Right renal cortex interstitium (tissue), 3 donors: ENCODE results near the gene EIF2AK3. TPM values are rescaled to one million over a fixed set of nuclear protein-coding genes. Genes with fewer than 3 reads are reported as not detected.
A peak's percentile ranks its signal among the peaks of the same experiment; 100 is the strongest.

ENCODE experiments used
- DNase-seq, 3 donors: peaks; one replicate each; pipeline ENCODE4 v3.0.0-alpha.2; 2013; ENCODE audit warnings: low read depth in 3 of 3, low spot score in 2 of 3
- polyA plus RNA-seq, 3 donors: library from polyadenylated mRNA; unstranded; fragments of 120-200 nt; gene quantifications; one replicate each; pipeline ENCODE4 v1.2.1, GENCODE V29; 2013; ENCODE audit not compliant: insufficient read length in 3 of 3

EIF2AK3 gene
- polyA plus RNA-seq, 3 donors, result 27.9 to 32.4 (median 32.2) TPM

DNA sequence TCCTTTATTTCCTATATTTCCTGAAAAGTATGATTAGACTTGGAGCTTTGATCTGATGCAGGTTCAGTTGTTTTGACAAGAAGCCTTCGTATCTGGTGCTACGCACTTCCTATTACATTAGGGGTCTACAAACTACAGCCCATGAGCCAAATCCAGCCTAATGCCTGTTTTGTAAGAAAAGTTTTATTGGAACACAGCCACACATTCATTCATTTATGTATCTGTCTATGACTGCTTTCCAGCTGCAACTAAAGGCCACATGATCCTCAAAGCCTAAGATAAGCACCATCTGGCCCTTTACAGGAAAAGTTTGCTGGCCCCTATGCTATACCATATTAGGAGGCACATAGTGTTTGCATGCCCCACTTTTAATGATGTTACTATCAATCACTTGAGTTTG, 26.0 kb downstream of the EIF2AK3 start:
- DNase-seq, result no peak

DNA sequence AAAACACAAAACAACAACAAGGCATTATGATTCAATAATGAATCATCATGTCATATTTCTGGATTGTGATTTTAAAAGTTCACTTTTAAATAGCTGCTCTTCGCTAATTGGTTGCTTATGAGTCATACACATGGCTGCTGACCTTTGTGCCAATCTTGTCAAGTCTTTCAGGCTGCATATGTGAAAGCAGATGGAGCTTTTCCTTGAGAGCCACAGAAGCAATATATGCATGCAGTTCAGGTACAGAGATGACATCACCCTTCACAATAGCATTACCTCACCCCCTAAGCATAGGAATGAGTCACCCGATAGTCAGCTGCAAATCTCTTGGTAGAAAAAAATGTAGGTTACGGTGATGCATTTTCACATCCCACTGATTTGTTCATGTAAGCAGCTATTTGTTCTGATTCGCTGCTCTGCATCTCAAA, 27.2 kb downstream of the EIF2AK3 start:
- peak; percentile 63 to 76 (median 64) for DNase-seq

DNA sequence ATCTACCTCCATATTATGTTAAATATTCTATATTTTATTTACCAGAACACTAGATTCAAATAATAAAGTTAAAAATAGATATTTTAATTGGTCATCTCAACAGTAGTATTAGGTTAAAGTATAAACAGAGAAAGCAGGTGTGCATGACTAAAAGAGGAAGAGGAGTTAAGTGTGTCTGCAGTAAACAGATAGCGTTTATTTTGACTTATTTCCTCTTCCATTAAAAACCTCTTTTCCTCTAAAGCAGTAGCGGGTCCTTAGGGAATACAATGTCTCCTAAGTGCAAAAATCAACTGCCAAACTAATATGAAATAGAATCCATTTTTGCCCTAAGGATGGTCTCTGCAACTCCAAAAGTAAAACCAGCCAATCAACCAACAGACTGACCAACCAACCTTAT, 27.7 kb downstream of the EIF2AK3 start:
- DNase-seq, result no peak

DNA sequence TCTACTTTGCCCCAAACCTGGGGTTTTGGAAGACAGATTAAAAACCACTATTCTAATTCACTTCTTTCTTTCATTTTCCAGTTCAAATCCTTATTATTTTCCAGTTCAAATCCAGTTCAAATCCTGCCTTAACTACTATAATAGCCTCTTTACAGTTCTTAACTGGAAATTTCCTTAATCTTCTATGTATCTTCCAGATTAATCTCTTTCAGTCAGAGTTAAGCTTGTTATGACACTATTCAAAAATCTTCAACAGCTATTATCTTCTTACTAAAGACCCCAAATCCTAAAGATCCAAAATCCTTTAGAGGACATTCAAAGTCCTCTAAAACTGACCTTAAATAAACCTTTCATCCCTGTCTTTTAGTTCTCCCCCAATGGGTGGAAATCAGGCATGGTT, 30.1 kb downstream of the EIF2AK3 start:
- no peak for DNase-seq

DNA sequence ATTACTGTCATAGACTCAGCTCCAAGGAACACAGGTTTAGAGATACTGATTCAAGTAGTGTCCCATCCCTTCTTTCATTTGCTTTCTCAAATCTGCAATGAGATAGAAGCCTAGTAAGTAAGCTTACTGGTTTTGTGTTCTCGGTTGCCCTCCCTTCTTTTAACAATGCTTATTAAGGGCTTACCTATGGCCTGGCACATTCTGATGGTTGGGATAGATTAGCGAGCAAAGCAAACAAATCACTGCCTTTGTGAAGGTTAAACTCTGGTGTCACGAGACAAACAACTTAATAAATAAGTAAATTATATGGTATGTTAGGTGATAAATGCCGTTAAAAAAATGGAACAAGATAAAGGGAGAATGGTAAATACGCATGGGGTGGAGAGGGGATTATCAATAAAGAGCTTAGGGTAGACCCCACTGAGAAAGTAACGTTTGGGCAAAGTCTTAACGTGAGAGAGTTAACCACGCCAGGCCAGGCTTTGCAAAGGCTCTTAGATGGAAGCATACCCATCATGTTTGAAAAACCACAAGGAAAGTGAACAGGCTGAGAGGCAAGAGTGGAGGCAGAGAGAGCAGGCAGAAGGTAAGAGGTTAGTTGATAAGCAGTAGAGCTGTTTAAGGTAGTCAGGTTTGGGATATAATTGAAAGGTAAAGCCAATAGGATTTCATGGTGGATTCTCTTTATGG, 31.0 kb downstream of the EIF2AK3 start:
- DNase-seq, result no peak

DNA sequence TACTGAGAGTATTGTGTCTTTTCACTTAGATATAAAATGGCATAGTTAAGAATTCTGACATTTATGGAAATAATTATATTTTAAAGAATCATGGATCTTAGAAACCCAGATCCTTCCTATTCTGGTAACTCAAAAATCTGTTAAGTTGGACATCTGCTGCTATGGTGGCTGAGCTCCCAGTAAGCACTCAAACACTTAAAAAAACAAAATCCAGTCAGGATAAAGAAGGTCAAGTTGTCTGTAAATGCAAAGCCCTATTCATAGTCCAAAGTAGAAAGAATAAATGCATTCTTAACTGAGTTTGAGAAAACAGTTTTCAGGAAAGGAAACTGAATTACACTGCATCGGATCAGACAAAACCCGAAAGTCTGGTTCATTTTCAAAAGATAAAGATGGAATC, 35.6 kb downstream of the EIF2AK3 start:
- DNase-seq, result no peak

DNA sequence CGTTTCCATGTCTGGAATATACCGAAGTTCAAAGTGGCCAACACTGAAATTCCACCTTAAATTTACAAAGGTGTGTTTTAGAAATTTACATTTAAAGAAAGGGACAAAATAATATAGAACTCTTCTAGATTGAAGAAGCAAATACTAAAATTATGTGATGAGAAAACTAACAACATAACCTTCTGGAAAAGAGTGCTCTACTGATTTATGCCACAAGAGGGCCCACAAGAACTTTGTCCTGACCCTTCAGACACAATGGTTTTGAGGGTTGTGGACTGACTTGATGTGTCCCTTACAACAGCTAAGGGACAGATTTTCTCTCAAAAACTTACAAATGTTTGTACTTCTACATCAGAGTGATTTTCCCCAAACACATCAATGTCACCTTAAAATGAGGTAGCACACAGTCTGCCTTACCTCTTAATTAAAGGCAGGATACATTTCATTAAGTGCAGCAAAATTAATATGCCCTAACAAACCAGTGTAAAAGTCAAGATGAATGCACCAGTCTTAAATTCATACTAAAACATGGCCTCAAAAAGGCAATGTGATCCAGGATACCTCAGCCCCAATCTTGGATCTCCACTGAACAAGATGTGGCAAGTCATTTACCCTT, 36.2 kb downstream of the EIF2AK3 start:
- peak in 2 of 3 donors; percentile 36 to 39 for DNase-seq

DNA sequence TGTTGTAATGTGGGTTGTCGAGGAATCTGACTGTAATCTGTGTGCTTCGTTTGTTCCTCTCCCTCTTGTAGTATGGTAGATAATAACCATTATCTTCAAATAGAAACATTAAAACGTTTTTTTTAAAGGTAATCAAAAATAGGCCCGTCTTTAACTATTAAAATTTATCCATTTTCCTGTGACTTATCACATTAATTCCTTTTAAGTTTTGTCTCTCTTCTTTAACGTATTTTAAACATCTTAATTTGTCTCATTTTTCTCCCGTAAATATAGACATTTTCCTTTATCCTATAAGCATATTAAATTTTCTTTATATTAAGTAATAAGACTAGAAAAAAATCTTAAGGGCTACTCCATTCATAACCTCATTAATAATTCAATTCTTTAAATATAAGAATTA, 41.3 kb downstream of the EIF2AK3 start:
- DNase-seq, result no peak

DNA sequence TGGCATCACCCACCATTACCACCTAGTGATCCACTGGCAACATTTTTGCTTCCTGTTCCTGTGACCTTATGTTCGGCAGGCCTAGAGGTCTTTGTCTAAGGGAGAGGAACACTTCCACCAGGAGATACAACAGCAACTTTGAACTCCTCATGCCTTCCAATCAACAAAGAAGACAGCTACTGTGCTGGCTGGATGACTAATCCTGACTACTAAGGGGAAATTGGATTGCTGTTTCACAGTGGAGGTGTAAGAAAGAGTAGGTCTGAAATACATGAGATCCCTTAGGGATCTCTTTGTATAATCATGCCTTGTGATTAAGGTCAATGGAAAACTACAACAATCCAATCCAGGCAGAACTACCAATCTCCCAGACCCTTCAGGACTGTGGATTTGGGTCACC, 45.2 kb downstream of the EIF2AK3 start:
- DNase-seq, result no peak

DNA sequence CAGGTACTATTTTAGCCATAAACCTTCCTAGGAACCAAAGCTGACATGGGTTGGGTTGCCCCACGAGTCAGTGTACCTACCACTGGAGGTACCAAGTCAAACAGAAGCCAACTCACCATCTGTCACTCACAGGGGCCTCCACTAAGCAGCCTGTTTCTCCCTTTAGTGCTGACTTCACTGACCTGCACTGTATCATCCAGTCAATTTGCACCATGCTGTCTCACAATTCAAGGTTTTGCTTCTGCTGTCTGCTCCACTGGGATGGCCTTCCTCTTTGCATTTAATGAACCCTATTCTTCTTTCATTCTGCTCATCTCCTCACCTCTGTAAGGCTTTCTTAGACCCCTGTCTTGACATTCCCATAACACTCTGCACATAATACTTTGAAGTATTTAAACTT, 47.2 kb downstream of the EIF2AK3 start:
- DNase-seq, result no peak

DNA sequence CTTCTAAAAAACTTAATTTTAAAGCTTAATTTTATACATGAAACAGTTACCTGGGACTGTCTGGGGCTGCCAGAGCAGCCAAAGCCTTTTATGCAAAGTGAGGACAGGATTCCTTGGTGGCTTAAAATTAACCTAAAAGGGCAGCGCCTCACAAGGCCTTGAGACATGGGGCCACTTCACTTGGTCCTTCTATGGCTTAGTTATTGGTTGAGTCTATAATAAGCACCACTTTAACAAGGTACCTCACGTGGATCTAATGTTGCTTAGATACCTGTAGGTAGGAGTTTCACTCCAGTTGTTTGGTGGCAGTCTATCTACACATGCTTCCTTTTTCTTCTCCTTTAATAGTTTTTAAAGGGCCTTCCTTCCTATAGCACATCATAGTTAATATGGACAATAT, 51.6 kb downstream of the EIF2AK3 start:
- no peak for DNase-seq

DNA sequence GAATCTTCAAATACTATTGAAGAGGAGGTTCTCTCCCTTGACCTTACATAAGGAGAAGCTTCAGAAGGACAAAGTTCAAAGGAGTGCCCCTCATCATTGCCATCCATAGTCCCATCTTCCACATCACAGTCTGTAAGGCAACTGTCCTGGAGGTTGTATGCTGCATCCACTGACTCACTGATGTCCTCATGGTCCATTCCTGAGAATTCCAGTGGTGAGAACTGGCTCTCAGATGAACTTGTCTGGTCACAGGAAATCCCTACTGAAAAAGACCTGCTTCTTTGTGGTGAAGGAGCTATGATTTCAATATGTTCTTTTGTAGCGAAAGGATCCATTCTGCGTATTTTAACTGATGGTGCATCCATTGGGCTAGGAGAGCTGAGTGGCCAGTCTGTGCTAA, 52.2 kb downstream of the EIF2AK3 start:
- no peak for DNase-seq

DNA sequence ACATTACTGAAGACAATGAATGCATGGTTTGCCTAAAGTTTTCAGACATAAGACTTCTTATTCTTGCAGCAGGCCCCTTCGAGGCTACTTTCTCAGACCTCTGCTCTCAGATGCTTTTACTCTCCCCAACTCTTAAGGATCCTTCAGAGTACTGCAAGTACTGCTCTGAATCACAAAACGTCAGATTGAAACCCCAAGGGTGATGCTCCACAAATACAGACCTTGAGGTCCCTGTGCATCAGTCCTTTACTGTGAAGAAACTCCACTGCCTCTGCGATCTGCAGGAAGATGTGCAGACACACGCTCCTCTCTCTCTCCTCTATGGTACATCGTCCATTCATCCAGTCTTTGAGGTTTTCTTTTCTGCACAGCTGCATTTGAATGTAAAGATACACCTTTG, 52.8 kb downstream of the EIF2AK3 start:
- DNase-seq, result no peak

DNA sequence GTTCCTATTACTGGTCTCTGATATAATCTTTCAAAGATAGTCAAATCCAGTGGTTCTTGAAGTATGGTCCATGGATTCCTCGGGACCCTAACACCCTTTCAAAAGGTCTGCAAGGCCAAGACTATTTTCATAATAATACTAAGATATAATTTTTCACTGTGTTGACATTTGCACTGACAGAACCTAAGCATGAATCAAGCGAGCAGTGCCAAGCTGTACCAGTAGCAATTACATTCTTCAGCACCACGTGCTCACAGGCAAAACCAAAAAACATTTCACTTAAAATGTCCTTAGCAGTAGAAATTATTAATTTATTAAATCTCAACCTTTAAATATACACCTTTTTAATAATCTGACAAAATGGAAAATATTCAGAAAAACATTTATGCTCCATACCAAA, 59.1 kb downstream of the EIF2AK3 start:
- DNase-seq, result no peak

DNA sequence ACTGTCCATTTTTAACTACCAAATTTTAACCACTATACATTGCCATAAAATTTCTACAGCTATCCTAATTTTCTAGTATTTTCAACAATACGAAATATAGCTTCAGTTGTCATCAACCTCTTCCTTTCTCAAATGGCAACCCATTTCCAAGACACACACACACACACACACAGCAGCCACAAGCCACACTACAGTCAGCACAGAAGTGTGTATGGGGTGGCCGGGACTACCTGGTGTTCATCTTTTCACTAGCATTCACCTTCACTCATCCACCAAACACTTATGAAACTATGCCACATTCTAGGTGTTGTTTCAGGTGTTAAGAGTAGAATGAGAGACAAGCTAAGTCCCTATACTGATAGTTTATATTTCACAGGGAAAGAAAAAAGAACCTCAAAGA, 62.9 kb downstream of the EIF2AK3 start:
- DNase-seq, result no peak

DNA sequence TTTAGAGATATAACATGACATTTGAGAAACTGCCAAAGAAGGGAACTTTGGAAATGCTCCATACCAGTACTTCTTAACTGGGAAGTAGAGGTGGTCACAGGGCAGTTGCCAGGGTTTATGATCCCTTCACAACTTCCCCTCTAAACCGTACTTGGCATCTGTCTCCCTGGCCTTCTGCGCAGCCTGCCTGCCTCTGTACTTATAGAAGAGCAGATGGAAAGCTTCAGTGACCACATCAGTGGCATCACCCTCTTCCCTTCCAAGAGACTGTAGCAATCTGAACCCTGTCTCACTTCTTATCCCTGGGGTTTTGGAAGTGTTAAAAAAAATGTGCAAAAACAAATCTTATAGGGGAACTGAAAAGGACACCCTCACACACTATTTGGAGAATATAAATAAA, 64.1 kb downstream of the EIF2AK3 start:
- no peak for DNase-seq

DNA sequence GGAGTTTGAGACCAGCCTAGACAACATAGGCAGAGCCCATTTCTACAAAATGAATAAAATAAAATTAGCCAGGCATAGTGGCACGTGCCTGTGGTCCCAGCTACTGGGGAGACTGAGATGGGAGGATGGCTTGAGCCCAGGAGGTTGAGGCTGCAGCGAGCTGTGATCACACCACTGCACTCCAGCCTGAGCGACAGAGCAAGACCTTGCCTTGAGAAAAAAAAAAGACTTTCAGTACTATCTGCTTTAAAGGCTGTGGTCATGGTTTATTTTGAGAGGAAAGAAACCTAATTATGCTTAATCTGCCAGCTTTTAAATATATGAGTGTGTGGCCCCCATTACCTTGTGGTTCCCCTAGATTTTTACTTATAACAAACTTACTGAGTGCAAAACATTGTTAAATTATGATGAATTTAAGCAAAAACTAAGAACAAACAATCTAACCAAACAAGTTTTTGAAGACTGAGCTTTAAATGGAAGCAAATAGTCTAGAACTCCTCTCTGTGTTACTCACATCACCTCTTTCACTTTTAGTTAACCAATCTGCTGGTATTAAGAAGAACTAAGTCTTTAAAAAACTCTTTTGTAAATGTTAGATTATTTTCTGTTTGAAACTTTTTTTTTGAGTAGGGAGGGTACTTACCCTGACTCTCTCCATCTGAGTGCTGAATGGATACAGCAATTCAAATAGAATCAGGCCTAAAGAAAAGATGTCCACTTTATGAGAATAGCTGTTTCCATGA, 65.4 kb downstream of the EIF2AK3 start:
- DNase-seq, result no peak

DNA sequence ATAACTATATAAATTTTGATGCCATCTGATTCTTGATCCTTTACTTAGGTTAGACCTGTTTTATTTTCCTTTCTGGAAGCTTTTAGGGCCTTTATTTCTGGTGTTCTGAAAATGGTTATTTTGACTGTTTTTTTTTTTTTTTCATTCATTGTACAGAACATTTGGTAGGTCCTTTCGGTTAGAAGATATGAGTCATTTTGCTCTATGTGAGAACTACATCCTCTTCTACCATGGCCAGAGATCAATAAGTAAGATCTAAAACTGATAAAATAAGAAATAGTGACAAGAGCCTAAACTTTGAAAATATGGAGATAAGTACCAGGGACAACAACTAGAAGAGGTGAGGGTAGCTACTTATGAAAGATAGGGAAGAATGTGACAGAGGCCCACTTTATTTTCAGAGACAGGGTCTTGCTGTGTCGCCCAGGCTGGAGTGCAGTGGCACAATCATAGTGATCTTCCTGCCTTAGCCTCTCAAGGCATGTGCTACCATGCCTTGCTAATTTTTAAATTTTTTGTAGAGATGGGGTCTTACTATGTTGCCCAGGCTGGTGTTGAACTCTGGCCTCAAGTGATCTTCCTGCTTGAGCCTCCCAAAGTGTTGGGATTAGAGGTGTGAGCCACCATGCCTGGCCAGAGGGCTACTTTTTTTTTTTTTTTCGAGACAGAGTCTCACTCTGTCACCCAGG, 66.5 kb downstream of the EIF2AK3 start:
- DNase-seq, result no peak

DNA sequence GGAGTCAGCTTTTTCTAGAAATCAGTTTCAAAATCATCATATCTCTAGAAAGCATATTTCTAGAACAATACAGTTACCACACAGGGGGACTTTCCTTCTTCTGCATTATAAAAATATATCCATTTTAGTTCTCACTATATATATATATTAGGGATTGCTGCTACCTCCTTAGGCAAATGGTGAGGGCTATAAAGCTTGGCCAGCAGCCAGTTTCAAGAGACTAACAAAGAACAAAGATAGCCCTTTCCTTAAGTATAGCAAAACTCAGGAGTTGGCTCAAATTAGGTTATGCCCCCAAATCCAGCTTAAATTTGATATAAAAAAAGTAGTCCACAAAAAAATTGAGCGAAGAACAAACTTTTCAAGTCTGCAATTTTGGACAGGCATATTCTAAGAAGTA, 70.0 kb downstream of the EIF2AK3 start:
- no peak for DNase-seq

DNA sequence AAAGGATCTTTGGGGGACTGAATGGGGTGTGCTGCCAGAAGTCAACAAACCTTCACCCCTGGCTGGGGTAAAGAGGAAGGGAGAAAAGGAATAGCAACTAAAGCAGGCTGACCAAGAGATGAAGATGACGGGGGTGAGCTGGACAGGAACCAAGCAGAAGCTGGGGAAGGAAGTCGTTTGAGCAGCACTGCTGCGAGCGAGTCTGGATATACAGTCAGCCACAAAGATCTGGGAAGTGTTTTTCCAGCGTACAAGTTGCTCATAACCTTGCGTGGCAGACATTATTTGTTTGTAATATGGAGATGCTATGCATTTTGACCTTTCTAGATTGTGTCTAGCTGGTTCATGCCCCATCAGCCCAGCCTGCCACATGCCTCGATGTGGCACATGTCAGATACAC, 71.2 kb downstream of the EIF2AK3 start:
- DNase-seq, result no peak

DNA sequence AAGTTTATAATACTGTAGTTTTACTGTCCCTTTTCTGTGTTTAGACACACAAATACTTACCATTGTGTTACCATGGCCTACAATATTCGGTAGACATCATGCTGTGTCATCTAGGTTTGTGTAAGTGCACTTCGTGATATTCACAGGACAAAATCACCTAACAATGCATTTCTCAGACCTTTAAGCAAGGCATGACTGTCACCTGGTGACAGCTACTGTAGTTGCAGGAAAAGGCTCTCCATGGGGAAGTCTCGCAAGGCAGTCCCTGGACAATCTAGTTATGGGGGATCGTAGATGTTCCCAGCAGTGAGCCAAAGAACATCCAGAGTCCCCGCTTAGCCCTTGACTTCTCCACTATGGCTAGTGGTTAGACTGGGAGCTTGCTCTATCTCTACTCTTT, 73.1 kb downstream of the EIF2AK3 start:
- no peak for DNase-seq
